Activated CD8-positive, alpha-beta memory T cell treated with anti-CD3 and anti-CD28 coated beads, Interleukin-2, amount 50 U/mL, for 24 hours (primary cell): ENCODE data around the gene SRC.
"Not testable (repeated sequence)": the region's sequence is repeated elsewhere in the genome, so short reads cannot be mapped to it uniquely, and the experiment has no call there.

ENCODE experiments used
- DNase-seq: peaks from one replicate; pipeline ENCODE4 v3.0.0-alpha.2; 2020; ENCODE audit errors: extremely low read depth

Gene SRC

DNA sequence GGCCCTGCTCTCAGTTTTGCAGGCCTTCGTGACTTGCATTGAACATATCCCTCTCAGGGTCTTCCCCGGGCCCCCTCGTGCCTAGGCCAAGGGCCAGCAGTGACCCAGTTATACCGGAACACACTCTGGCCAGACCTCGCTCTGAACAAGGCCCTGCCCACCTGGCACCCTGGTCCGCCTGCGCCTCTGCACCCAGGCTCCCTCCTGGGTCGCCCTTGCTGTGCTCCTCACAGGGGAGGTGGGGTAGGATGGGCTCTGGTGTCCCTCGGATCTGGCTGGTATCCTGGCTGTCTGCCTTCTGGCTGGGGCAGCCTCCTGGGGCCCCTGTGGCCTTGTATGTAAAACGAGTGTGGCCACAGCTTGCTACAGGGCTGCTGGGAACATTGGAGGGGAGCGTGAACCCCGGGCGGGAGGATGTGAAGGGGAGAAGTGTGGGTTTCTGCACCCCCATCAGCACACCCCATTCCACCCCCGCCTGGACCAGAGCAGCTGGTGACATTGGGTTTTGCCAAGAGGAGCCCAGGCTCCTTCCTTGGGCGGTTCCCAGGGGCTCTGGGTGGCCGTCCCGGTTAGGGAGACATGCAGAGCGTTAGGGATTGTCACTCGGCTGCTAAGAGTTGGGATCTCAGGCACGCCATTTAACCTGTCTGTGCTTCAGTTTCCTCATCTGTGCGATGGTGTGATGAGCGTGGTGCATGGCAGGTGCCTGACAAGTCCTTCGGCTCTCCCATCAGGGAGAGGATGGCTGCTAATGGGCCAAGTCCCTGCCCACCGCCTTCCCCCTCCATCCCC lies 17.5 kb downstream of the SRC start:
- DNase-seq: no peak

GRCh38 chr20:37364013-37364926 lies 18.3 kb downstream of the SRC start:
- no peak for DNase-seq

GRCh38 chr20:37364927-37365272 lies 19.0 kb downstream of the SRC start:
- DNase-seq: no peak

GRCh38 chr20:37365760-37366638 lies 20.1 kb downstream of the SRC start:
- no peak for DNase-seq

- DNase-seq: no peak
Measured at GRCh38 chr20:37366743-37367142, 20.8 kb downstream of the SRC start.

DNA sequence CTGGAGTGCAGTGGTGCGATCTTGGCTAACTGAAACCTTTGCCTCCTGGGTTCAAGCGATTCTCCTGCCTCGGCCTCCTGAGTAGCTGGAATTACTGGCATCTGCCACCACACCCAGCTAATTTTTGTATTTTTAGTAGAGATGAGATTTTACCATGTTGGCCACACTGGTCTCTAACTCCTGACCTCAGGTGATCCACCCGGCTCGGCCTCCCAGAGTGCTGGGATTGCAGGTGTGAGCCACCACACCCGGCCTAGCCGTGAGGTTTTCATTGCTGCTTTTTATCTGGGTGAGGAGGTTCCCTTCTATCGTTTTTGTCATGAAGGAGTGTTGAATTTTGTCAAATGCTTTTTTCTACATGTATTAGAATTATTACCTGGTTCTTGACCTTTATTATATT lies 23.9 kb downstream of the SRC start:
- no peak for DNase-seq

DNA sequence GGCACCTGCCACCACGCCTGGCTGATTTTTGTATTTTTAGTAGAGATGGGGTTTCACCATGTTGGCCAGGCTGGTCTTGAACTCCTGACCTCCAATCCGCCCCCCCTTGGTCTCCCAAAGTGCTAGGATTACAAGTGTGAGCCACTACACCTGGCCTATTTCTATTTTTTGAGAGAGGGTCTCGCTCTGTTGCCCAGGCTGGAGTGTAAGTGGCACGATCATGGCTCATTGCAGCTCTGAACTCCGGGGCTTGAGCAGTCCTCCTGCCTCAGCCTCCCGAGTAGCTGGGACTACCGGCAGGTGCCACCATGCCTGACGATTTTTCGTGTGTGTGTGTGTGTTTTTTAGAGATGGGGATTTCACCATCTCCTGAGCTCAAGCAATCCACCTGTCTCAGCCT lies 25.9 kb downstream of the SRC start:
- not testable (repeated sequence) for DNase-seq

- DNase-seq: no peak
Measured at GRCh38 chr20:37372441-37372840, 26.5 kb downstream of the SRC start.

GRCh38 chr20:37373020-37373598 lies 27.2 kb downstream of the SRC start:
- DNase-seq: no peak

GRCh38 chr20:37375227-37375626 lies 29.3 kb downstream of the SRC start:
- no peak for DNase-seq

DNA sequence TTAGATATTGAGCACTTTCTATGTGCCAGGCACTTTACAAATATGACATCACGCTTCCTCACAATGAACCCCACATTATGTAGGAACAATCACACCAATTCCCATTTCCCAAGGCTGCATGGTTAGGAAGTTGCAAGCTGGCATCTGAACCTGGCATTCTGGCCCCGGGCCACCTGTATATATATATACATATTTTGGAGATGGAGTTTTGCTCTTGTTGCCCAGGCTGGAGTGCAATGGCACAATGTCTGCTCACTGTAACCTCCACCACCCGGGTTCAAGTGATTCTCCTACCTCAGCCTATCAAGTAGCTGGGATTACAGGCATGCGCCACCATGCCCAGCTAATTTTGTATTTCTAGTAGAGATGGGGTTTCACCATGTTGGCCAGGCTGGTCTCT lies 30.4 kb downstream of the SRC start:
- DNase-seq: no peak

GRCh38 chr20:37376791-37377190 lies 30.9 kb downstream of the SRC start:
- DNase-seq: no peak

- no peak for DNase-seq
Measured at GRCh38 chr20:37377346-37378081, 31.6 kb downstream of the SRC start.

- DNase-seq: no peak
Measured at GRCh38 chr20:37378420-37378784, 32.5 kb downstream of the SRC start.

GRCh38 chr20:37378785-37379598 lies 33.1 kb downstream of the SRC start:
- no peak for DNase-seq

GRCh38 chr20:37379967-37380828 lies 34.3 kb downstream of the SRC start:
- no peak for DNase-seq

DNA sequence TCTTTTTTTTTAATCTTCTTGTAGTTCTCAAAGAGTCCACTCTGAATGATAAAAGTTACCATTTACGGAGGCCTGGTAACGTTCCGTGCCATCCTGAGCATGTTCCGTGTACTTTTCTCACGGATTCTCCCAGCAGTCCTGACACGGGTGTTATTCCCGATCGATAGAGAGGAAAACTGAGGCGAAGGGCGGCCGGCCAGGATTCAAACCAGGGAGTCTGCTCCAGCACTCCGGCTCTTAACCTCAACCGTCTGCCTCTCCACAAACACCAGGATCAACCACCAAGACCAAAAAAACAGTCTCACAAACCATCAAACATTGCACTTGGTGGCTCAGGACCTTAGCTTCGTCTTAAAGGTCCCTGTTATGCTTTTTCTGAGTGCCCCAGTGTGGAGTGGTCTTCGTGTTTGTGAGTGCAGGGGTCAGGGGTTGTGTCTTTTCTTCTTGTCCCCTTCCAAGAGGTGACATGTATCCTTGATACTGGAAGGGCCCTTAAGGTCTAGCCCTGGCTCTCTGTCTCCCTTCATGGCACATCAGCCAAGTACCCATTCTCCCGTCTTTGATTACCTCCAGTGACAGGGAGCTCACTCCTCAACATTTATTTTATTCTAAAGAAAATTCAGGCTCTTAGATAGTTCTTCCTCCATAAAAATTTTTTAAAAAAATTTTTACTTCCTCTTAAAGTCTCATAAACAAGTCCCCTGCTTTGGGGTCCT lies 35.1 kb downstream of the SRC start:
- no peak for DNase-seq

DNA sequence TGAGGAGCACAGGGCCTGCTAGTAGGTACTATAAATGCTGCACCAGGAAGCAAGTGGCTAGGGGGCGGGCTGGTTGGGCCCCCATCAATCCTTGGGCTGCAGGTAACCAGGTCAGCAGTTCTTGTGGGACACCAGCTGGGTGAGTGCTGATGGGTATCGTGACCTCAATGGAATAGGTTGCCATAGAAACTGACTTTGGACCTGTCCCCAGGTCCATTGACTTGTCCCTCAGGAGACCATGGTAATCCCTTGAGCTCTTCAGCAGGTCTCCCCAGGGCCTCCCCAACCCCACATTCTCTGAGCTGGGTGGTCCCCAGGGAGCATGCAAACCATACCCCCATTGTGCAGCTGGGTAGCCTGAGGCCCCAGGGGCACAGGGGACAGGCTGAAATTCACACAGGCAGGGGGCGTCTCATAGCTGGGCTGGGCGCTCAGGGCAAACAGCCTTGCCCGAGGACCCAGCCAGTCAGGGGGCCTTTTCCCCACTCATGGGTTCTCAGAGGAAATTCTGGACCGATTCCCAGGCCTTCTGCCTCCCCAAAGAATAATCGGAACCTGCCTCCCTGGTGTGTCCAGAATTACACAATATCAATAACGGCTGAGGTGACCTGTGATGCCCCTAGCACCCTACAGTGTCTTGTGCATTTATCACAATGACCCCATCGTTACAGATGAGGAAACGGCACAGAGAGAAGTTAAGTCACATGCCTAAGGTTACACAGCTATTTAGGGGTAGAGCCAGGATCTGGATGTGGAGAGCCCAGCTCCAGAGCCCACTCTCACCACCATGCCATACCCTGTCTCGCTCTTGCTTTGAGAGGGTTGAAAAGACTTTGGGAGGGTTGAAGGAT lies 35.9 kb downstream of the SRC start:
- DNase-seq: no peak
